ENCODE measurements around the gene KCNK6.
A peak's percentile ranks its signal among the peaks of the same experiment; 100 is the strongest.
"Not testable (repeated sequence)": the region's sequence is repeated elsewhere in the genome, so short reads cannot be mapped to it uniquely, and the experiment has no call there.

KCNK6 gene

GRCh38 chr19:38362076-38362945, 42.7 kb downstream of the KCNK6 start:
- peak; percentile 82 for DNase-seq (ENCODE audit: low spot score)

DNA sequence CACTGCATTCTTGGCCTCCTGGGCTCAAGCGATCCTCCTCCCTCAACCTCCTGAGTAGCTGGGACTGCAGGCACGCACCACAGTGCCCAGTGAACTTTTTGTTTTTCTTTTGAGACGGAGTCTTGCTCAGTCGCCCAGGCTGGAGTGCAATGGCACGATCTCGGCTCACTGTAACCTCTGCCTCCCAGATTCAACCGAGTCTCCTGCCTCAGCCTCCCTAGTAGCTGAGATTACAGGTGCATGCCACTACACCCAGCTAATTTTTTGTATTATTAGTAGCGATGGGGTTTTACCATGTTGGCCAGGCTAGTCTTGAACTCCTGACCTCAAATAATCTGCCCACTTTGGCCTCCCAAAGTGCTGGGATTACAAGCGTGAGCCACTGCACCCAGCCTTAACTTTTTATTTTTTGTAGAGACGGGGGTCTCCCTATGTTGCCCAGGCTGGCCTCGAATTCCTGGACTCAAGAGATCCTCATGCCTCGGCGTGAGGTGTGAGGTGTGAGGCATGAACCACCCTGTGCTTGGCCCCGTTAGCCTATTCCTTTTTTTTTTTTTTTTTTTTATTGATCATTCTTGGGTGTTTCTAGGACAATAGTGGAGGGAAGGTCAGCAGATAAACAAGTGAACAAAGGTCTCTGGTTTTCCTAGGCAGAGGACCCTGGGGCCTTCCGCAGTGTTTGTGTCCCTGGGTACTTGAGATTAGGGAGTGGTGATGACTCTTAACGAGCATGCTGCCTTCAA, 43.5 kb downstream of the KCNK6 start:
- DNase-seq (ENCODE audit: low spot score): not testable (repeated sequence)

DNA sequence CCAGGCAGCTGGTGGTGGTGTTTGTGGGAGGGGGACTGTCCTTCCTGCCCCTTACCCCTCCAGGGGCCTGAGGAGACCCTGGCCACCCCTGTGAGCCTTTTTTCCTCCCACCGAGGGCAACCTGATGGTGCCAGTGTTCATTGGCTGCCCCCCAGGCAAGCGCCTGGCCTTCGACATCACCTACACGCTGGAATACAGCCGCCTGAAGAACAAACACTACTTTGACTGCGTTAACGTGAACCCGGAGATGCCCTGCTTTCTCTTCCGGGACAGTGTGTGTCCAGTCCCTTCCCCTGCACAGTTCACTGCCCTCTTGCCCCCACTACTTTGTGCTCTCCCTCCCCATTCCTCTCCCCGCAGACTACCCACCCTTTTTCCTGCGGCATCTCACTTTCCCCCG, 47.4 kb downstream of the KCNK6 start:
- DNase-seq (ENCODE audit: low spot score): no peak

- DNase-seq (ENCODE audit: low spot score): no peak
Measured at GRCh38 chr19:38369584-38369983, 49.9 kb downstream of the KCNK6 start.

DNA sequence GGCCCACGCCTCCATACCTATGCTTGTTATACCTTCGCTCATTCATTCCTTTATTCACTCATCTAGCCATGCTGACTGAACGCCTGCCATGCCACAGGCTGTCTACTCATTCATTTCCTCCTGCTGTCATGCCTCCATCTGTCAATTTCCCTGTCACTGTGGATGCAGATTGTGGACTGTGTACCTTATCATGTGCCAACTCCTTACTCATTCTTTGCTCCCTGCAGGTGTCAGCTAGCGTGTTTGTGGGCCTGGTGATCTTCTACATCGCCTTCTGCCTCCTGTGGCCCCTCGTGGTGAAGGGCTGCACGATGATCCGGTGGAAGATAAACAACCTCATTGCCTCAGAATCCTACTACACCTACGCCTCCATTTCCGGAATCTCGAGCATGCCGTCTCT, 50.7 kb downstream of the KCNK6 start:
- no peak for DNase-seq (ENCODE audit: low spot score)

GRCh38 chr19:38371081-38371480, 51.4 kb downstream of the KCNK6 start:
- no peak for DNase-seq (ENCODE audit: low spot score)

DNA sequence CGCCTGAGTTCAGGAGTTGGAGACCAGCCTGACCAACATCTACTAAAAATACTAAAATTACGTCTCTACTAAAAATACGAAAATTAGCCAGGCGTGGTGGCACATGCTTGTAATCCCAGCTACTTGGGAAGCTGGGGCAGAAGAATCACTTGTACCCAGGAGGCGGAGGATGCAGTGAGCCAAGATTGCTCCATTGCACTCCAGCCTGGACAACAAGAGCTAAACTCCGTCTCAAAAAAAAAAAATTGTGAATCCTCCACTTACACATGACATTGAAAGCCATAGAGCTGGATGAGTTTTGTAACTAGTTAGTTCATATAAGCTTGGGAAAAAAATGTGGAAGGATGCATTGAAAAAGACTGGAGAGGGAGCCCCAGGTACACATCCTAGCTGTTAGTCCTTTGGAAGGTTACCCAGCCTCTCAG, 54.3 kb downstream of the KCNK6 start:
- DNase-seq (ENCODE audit: low spot score): no peak

GRCh38 chr19:38374332-38375097, 54.9 kb downstream of the KCNK6 start, which contains the start of gene PSMD8:
PSMD8 (plus strand) TSS chr19:38374571; CDS start chr19:38374602, 31 bp downstream.
- peak; percentile 99 for DNase-seq (ENCODE audit: low spot score)

- no peak for DNase-seq (ENCODE audit: low spot score)
Measured at GRCh38 chr19:38375098-38375493, 55.5 kb downstream of the KCNK6 start.

DNA sequence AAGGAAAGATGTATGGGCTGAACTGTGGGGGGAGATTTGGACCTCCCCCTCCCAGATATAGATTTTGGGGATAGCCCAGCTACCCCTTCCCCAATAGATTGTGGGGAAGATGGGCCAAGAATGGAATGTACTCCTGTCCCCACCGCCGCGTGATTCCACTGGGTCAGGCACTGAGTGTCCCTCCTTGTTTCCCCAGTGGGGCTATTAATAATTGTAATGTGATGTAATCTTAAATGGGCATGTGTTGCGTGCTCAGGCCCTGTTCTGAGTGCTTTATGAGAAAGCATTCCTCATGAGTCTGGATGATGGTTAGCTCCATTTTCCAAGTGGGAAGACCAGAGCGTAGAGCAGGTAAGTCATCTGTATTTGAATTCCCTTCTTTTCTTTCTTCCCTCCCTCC, 56.1 kb downstream of the KCNK6 start:
- no peak for DNase-seq (ENCODE audit: low spot score)

GRCh38 chr19:38376576-38376975, 56.9 kb downstream of the KCNK6 start:
- DNase-seq (ENCODE audit: low spot score): no peak

DNA sequence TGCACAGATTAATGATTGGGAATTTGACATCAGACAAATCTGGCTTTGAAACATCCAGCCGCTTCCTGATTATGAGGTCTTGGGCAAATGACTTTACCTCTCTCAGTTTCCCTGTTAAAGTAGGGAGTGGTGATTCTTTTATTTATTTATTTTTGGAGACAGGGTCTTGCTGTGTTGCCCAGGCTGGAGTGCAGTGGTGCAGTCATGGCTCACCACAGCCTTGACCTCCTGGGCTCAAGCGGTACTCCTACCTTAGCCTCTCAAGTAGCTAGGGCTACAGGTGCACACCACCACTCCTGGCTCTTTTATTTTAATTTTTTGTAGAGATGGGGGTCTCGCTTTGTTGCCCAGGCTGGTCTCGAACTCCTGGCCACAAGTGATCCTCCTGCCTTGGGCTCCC, 57.4 kb downstream of the KCNK6 start:
- DNase-seq (ENCODE audit: low spot score): no peak

- no peak for DNase-seq (ENCODE audit: low spot score)
Measured at GRCh38 chr19:38378866-38379265, 59.2 kb downstream of the KCNK6 start.

- DNase-seq (ENCODE audit: low spot score): no peak
Measured at GRCh38 chr19:38381138-38381537, 61.5 kb downstream of the KCNK6 start.

All from D341Med (cell line).